ENCODE results near the gene NSUN2.

- no peak for TF ChIP-seq EZH2phosphoT487 (IDR thresholded peaks at IDR 0.05; ENCODE audit: low read depth)
- no peak for TF ChIP-seq CTCF (IDR thresholded peaks at IDR 0.05; ENCODE audit: low read depth, low read length)
Measured at GRCh38 chr5:6583049-6583880, 49.6 kb downstream of the NSUN2 start.

All from OCI-LY3 (cell line).